HG03575 (cell line): ENCODE results near the gene PTPRE.

Experiments
- ATAC-seq: cut with Tn5 transposase; IDR thresholded peaks from one replicate; pipeline ENCODE4 v1.9.1; 2021; ENCODE audit not compliant: unreplicated experiment, insufficient number of reproducible peaks, low FRiP score; ENCODE audit errors: extremely low read depth

Gene PTPRE

GRCh38 chr10:128069351-128070051 is 162.6 kb downstream of the PTPRE start:
- ATAC-seq, result no peak

- no peak for ATAC-seq
Measured at GRCh38 chr10:128070161-128070560, 163.3 kb downstream of the PTPRE start.

GRCh38 chr10:128070721-128071416 is 164.0 kb downstream of the PTPRE start:
- ATAC-seq, result no peak

GRCh38 chr10:128071417-128071782 is 164.5 kb downstream of the PTPRE start:
- ATAC-seq, result no peak

GRCh38 chr10:128072046-128072445 is 165.1 kb downstream of the PTPRE start:
- ATAC-seq, result no peak

- no peak for ATAC-seq
Measured at GRCh38 chr10:128072941-128073645, 166.2 kb downstream of the PTPRE start.

- ATAC-seq, result no peak
Measured at GRCh38 chr10:128073890-128074289, 167.0 kb downstream of the PTPRE start.

GRCh38 chr10:128074589-128074988 is 167.7 kb downstream of the PTPRE start:
- no peak for ATAC-seq

GRCh38 chr10:128077155-128077875 is 170.4 kb downstream of the PTPRE start:
- ATAC-seq, result no peak

GRCh38 chr10:128078136-128078969 is 171.4 kb downstream of the PTPRE start:
- ATAC-seq, result no peak

GRCh38 chr10:128080231-128080630 is 173.3 kb downstream of the PTPRE start:
- no peak for ATAC-seq

GRCh38 chr10:128080641-128081040 is 173.7 kb downstream of the PTPRE start:
- ATAC-seq, result no peak

- no peak for ATAC-seq
Measured at GRCh38 chr10:128081222-128081621, 174.3 kb downstream of the PTPRE start.

GRCh38 chr10:128081720-128082119 is 174.8 kb downstream of the PTPRE start:
- ATAC-seq, result no peak

- ATAC-seq, result no peak
Measured at GRCh38 chr10:128083191-128083895, 176.4 kb downstream of the PTPRE start.

- ATAC-seq, result no peak
Measured at GRCh38 chr10:128084364-128084763, 177.5 kb downstream of the PTPRE start.

- ATAC-seq, result no peak
Measured at GRCh38 chr10:128084991-128085390, 178.1 kb downstream of the PTPRE start.
